ENCODE results near the gene CWF19L1.
"Not testable (repeated sequence)": the region's sequence is repeated elsewhere in the genome, so short reads cannot be mapped to it uniquely, and the experiment has no call there.

The CWF19L1 gene

DNA sequence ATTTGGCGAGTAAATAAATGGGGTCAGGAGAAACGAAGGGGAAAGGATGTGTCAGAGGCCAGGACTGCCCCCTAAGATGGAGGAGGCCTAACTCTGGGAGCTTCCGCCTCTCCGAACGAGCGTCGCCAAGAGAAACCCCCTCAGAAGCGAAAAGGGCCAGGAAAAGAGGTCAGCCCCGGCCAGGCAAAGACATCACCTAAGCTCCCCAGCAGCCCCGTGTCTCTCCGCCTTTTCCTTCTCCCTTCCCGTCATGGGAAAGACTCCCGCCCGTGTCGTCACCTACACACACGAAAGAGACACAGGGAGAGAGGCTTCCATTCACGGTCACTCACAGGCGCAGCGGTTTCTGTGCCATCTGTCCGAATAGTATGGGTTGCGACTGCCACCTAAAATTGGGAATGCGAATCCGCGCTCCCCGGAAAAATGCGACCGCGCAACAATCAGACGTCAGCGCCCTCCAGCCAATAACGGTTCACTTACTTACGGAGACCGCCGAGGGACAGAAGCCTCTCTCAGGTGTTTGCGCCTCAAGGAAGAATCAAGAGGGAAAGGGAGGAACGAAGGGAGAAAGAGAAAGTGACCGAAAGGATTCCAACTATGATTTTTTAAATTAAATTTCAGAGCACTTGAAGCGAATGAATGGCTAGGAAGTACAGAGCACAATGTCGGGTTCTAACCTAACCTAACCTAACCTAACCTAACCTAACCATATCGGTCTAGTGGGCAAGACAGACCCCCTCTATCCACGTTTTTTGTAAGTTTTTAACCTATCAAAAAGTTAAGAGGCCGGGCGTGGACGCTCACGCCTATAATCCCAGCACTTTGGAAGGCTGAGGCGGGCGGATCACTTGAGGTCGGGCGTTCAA, at the start of gene CWF19L1:
Gene CWF19L1 (minus strand): TSS at position 400 of the 866 bp plus-strand sequence. CDS start 45 bp downstream, at position 355.
- no peaks in the 10 kb centered on the region for H3K9me3 Mint-ChIP-seq
- H3K36me3 Mint-ChIP-seq (ENCODE audit: low read depth), result peaks cover 3% of the 10 kb centered on the region
- DNase-seq (ENCODE audit: low spot score), result peak; percentile 78
- peak within 1 kb of the TSS; percentile 99 for H3K27ac Mint-ChIP-seq
- H3K4me1 Mint-ChIP-seq (ENCODE audit: low read depth), result peaks cover 16% of the 10 kb centered on the region
- H3K4me3 Mint-ChIP-seq, result peak within 1 kb of the TSS; percentile 100
- H3K27me3 Mint-ChIP-seq (ENCODE audit: low read depth), result no peaks in the 10 kb centered on the region

DNA sequence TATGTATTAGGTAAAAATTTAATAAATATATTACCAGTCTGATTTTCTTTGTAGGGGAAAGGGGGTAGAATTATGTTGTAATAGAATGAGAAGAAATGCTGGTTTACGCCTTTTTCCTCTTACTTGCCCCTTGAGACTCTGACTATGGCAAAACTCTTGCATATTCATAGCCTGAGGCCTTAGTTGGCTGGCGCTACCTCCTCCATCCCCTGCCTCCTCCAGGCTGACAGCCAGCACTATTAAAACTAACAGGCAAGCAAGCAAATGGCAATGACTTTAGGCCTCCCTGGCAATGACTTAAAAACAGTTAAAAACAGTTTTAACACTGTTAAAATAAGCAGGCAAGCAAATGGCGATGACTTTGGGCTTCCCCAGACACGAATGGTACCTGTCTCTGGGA, 48.2 kb upstream of the CWF19L1 start:
- H3K36me3 Mint-ChIP-seq (ENCODE audit: low read depth), result no peaks in the 10 kb centered on the region
- DNase-seq (ENCODE audit: low spot score), result no peak
- no peak overlapping the region for H3K27ac Mint-ChIP-seq
- no peaks in the 10 kb centered on the region for H3K4me1 Mint-ChIP-seq (ENCODE audit: low read depth)
- no peaks in the 10 kb centered on the region for H3K9me3 Mint-ChIP-seq
- H3K27me3 Mint-ChIP-seq (ENCODE audit: low read depth), result peaks cover 60% of the 10 kb centered on the region
- no peak overlapping the region for H3K4me3 Mint-ChIP-seq

DNA sequence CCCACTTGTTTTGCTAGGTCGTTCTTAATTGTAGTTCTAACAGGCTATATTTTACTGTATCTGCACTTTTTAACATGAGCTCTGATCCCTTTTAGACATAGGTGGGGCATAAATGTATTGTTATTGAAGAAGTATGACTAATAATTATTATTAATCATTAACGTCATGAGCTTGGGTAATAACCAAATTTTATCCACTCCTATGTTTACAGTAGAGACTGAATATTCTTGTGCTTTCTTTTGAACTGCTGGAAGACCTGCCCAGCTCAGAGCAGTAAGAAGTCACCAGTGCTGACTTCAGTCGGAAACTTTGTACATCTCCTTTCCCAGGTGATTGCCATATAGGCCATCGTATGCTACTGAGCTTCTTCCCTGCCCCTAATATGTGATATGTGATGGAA, 43.9 kb upstream of the CWF19L1 start:
- Mint-ChIP-seq H3K9me3 (no peaks in the 10 kb centered on the region), H3K27ac (no peak overlapping the region), H3K27me3 (ENCODE audit: low read depth) (peaks cover 67% of the 10 kb centered on the region), H3K36me3 (ENCODE audit: low read depth) (no peaks in the 10 kb centered on the region), H3K4me1 (ENCODE audit: low read depth) (no peaks in the 10 kb centered on the region), H3K4me3 (no peak overlapping the region)
- no peak for DNase-seq (ENCODE audit: low spot score)

DNA sequence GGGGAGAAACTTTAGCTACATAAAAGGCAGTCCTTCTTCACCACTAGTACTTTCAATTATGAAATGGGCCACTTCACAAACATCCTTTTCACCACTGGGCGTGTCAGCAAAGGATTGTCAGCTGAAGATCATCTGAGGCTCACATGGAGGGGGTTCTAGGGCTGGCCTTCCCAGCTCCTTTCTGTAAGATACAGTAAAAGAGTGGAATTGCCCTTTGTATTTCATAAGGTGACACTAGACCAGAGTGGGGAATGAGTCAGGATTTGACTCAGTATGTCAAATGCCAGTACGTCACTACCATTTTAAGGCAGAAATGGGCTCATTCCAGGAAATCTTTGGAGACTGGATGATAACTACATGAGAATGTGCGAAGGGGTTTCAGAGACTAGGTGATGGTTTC, 40.2 kb upstream of the CWF19L1 start:
- DNase-seq (ENCODE audit: low spot score), result no peak
- peaks cover 72% of the 10 kb centered on the region for H3K27me3 Mint-ChIP-seq (ENCODE audit: low read depth)
- no peaks in the 10 kb centered on the region for H3K9me3 Mint-ChIP-seq
- peaks cover 2% of the 10 kb centered on the region for H3K4me1 Mint-ChIP-seq (ENCODE audit: low read depth)
- no peaks in the 10 kb centered on the region for H3K36me3 Mint-ChIP-seq (ENCODE audit: low read depth)
- H3K27ac Mint-ChIP-seq, result no peak overlapping the region
- no peak overlapping the region for H3K4me3 Mint-ChIP-seq

DNA sequence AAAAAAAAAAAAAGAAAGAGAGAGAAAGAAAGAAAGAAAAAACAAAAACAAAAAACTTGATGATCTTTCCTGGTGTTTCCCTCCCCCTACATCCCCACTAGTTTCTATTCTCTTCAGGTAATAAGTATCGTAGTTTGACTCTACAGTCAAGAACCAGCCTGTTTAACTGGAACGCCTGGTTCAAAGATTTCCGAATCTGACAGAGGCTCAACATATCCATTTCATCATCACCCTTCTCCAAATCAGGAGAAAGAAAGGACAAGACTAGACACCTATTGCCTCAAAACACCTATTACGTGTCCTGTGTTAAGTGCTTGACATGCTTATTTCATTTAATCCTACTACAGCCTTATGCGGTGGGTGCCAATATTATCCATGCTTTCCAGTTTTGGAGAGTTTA, 39.4 kb upstream of the CWF19L1 start:
- H3K4me3 Mint-ChIP-seq, result no peak overlapping the region
- no peak overlapping the region for H3K27ac Mint-ChIP-seq
- H3K36me3 Mint-ChIP-seq (ENCODE audit: low read depth), result no peaks in the 10 kb centered on the region
- peaks cover 2% of the 10 kb centered on the region for H3K4me1 Mint-ChIP-seq (ENCODE audit: low read depth)
- no peak for DNase-seq (ENCODE audit: low spot score)
- peaks cover 64% of the 10 kb centered on the region for H3K27me3 Mint-ChIP-seq (ENCODE audit: low read depth)
- H3K9me3 Mint-ChIP-seq, result no peaks in the 10 kb centered on the region

DNA sequence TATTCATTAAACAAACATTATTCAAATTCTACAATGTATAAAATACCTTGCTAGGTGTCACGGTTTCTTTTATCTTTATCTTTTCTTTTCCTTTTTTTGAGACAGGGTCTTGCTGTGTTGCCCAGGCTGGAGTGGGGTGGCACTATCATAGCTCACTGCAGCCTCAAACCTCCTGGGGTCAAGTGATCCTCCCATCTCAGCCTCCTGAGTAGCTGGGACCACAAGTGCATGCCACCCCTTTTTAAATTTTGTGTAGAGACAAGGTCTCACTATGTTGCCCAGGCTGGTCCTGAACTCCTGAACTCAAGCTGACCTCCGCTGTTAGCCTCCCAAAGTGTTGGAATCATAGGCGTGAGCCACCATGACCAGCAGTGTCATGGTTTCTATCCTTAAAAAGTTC, 37.0 kb upstream of the CWF19L1 start:
- no peak for DNase-seq (ENCODE audit: low spot score)
- H3K4me1 Mint-ChIP-seq (ENCODE audit: low read depth), result peaks cover 2% of the 10 kb centered on the region
- no peaks in the 10 kb centered on the region for H3K9me3 Mint-ChIP-seq
- peaks cover 55% of the 10 kb centered on the region for H3K27me3 Mint-ChIP-seq (ENCODE audit: low read depth)
- no peak overlapping the region for H3K27ac Mint-ChIP-seq
- H3K36me3 Mint-ChIP-seq (ENCODE audit: low read depth), result no peaks in the 10 kb centered on the region
- H3K4me3 Mint-ChIP-seq, result no peak overlapping the region

DNA sequence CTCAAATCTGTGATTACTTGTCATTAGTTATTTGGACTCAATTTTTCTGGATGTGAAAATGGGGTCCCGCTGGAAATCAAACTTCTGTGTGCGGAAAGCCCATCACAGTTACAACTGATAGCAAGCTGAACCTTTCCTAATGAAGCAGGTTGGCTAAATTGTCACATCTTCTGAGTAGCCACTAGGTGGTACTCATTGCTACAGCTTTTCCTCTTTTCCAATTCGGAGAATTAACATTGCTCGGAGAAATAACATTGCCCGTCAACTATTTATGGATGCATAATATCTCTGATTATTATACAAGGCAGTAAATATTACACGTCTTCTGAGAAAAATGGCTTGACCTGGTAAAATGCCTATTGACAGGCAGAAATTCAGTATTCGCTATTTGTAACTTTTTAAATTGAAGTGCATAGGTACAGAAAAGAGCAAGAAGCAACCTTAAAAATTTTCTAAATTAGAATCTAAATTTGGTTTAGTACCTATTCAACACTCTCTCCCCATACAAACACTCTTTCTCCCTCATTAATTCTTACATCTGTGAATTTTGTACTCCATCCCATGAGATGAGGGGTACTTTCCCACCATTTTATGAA, 36.4 kb upstream of the CWF19L1 start:
- no peaks in the 10 kb centered on the region for H3K36me3 Mint-ChIP-seq (ENCODE audit: low read depth)
- H3K9me3 Mint-ChIP-seq, result no peaks in the 10 kb centered on the region
- H3K27me3 Mint-ChIP-seq (ENCODE audit: low read depth), result peaks cover 52% of the 10 kb centered on the region
- no peak overlapping the region for H3K27ac Mint-ChIP-seq
- DNase-seq (ENCODE audit: low spot score), result no peak
- H3K4me3 Mint-ChIP-seq, result no peak overlapping the region
- peaks cover 2% of the 10 kb centered on the region for H3K4me1 Mint-ChIP-seq (ENCODE audit: low read depth)

DNA sequence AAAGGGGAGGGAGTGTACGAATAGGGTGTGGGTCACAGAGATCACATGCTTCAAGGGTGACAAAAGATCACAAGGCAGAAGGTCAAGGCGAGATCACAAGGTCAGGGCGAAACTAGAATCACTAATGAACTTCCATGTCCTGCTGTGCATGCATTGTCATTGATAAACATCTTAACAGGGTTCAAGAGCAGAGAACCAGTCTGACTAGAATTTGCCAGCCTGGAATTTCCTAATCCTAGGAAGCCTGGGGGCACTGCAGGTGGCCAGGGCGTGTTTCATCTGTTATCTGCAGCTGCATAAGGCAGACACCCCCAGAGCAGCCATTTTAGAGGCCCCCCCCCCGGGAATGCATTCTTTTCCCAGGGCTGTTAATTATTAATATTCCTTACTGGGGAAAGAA, 33.7 kb upstream of the CWF19L1 start:
- not testable (repeated sequence) for H3K4me1 Mint-ChIP-seq (ENCODE audit: low read depth); H3K9me3 Mint-ChIP-seq; H3K27ac Mint-ChIP-seq; DNase-seq (ENCODE audit: low spot score); H3K4me3 Mint-ChIP-seq; H3K36me3 Mint-ChIP-seq (ENCODE audit: low read depth)
- peaks cover 40% of the 10 kb centered on the region for H3K27me3 Mint-ChIP-seq (ENCODE audit: low read depth)

DNA sequence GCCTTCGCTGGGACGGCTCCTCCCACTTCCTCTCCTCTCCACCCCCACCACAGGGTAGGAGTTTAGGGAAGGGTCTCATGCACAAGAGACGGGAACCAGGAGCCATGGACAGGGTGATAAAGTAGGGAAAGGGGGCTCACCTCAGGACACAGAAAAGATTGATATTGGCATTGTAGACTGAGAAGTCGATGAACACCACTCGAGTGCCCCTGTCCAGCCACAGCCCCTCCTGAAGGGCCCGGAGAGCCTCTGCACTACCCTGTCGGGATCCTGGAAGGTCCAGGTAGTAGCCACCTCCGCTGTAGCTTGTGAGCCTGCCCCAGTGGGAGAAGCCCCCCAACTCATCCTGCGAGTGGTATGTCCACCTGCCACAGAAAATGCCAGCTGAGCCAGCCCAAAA, 29.8 kb upstream of the CWF19L1 start:
- peaks cover 33% of the 10 kb centered on the region for H3K27me3 Mint-ChIP-seq (ENCODE audit: low read depth)
- no peaks in the 10 kb centered on the region for H3K4me1 Mint-ChIP-seq (ENCODE audit: low read depth)
- H3K27ac Mint-ChIP-seq, result no peak overlapping the region
- H3K9me3 Mint-ChIP-seq, result no peaks in the 10 kb centered on the region
- H3K36me3 Mint-ChIP-seq (ENCODE audit: low read depth), result no peaks in the 10 kb centered on the region
- H3K4me3 Mint-ChIP-seq, result no peak overlapping the region
- no peak for DNase-seq (ENCODE audit: low spot score)

DNA sequence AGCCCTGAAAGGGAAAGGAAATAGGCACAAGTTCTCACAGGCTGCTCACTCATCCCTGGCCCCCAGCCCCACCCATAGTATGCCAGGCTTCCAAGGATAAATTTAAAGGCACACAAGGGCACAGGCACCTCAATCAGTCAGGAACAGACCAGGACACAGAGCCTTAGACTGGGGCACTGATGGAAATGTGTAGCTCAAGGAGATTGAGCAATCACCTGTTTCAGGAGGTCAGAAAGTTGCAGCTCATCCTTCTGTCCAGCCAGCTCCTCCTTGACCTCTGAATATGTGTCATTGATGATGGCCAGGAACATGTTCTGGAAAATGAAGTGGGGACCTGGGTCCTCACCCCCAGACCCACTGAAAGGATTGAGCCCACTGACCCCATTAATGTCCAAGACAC, 25.6 kb upstream of the CWF19L1 start:
- Mint-ChIP-seq H3K36me3 (ENCODE audit: low read depth) (no peaks in the 10 kb centered on the region), H3K27me3 (ENCODE audit: low read depth) (peaks cover 25% of the 10 kb centered on the region), H3K9me3 (no peaks in the 10 kb centered on the region), H3K4me1 (ENCODE audit: low read depth) (peaks cover 3% of the 10 kb centered on the region), H3K4me3 (no peak overlapping the region), H3K27ac (no peak overlapping the region)
- no peak for DNase-seq (ENCODE audit: low spot score)

DNA sequence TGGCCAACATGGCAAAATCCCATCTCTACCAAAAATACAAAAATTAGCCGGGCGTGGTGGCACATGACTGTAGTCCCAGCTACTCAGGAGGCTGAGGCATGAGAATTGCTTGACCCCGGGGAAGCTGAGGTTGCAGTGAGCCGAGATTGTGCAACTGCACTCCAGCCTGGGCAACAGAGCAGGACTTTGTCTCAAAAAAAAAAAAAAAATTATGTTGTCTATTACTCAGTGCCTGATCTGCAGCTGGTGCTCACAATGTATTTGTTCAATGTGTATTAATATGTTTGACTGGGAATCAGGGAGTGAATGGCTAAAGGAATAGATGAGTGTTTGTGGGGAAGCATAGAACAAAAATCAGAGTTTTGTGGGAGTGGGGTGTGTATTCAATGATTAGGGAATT, 24.9 kb upstream of the CWF19L1 start:
- not testable (repeated sequence) for H3K36me3 Mint-ChIP-seq (ENCODE audit: low read depth); H3K4me3 Mint-ChIP-seq; H3K4me1 Mint-ChIP-seq (ENCODE audit: low read depth); H3K27ac Mint-ChIP-seq; H3K9me3 Mint-ChIP-seq; DNase-seq (ENCODE audit: low spot score)
- peaks cover 23% of the 10 kb centered on the region for H3K27me3 Mint-ChIP-seq (ENCODE audit: low read depth)

DNA sequence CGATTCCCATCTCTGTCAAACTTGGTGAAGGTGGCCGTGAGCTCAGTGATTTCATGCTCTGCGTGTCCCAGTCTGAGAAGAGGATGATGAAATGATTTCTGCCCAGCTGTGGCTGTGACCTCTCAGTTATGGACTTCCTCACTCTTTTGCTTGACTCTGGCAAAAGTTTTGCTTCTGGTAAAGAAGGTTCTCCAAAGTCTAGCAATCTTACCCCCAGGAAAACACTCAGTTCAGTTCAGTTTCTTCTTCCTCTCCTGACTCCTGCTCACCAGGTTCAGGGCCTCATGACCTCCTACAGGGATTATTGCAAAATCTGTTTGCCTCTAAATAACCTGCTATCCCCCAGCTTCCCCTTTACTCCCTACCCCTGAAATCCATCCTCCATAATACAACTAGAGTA, 23.9 kb upstream of the CWF19L1 start:
- no peaks in the 10 kb centered on the region for H3K36me3 Mint-ChIP-seq (ENCODE audit: low read depth)
- H3K27me3 Mint-ChIP-seq (ENCODE audit: low read depth), result peaks cover 17% of the 10 kb centered on the region
- peaks cover 9% of the 10 kb centered on the region for H3K4me1 Mint-ChIP-seq (ENCODE audit: low read depth)
- DNase-seq (ENCODE audit: low spot score), result no peak
- H3K27ac Mint-ChIP-seq, result no peak overlapping the region
- no peak overlapping the region for H3K4me3 Mint-ChIP-seq
- no peaks in the 10 kb centered on the region for H3K9me3 Mint-ChIP-seq

DNA sequence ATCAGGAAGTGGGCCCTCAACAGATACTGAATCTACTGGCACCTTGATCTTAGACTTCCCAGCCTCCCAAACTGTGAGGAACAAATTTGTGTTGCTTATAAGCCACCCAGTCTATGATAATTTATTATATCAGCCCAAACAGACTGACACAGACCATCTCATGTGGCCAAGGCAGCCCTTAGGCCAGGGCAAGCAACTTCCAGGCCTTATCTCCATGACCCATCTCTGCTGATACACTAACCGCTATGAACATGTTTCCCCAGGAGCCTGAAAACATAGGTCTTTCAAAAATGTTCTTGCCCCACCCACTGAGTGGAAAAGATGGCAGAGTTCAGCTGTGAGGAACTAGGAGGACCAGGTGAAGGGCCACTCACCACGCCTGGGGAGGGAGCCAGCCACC, 22.2 kb upstream of the CWF19L1 start:
- H3K9me3 Mint-ChIP-seq, result no peaks in the 10 kb centered on the region
- peaks cover 12% of the 10 kb centered on the region for H3K27me3 Mint-ChIP-seq (ENCODE audit: low read depth)
- H3K36me3 Mint-ChIP-seq (ENCODE audit: low read depth), result peaks cover 7% of the 10 kb centered on the region
- peaks cover 19% of the 10 kb centered on the region for H3K4me1 Mint-ChIP-seq (ENCODE audit: low read depth)
- no peak for DNase-seq (ENCODE audit: low spot score)
- H3K27ac Mint-ChIP-seq, result no peak overlapping the region
- no peak overlapping the region for H3K4me3 Mint-ChIP-seq

DNA sequence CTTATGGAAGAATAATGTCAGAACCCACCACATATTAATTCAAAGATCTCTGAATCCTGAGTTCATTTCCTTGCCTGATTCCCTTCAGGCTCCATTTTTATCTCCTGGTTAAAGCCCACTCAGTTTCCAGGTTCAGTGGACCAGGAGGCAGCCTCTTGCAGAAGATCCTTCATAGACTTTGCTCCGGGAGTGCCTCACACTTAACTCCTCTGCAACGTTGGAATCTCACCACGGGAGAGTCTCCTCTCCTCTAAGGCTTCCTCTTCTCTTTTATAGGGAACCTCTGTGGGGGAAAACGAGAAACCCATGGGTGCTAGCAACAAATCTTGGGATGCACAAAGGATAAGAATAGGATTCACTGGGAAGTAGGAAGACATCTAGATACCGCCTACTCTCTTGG, 20.8 kb upstream of the CWF19L1 start:
- H3K27me3 Mint-ChIP-seq (ENCODE audit: low read depth), result peaks cover 4% of the 10 kb centered on the region
- H3K27ac Mint-ChIP-seq, result no peak overlapping the region
- H3K4me3 Mint-ChIP-seq, result no peak overlapping the region
- H3K9me3 Mint-ChIP-seq, result no peaks in the 10 kb centered on the region
- H3K4me1 Mint-ChIP-seq (ENCODE audit: low read depth), result peaks cover 21% of the 10 kb centered on the region
- DNase-seq (ENCODE audit: low spot score), result no peak
- H3K36me3 Mint-ChIP-seq (ENCODE audit: low read depth), result peaks cover 7% of the 10 kb centered on the region
